ENCODE measurements around the gene IPO7. TPM values are rescaled to one million over a fixed set of nuclear protein-coding genes. Genes with fewer than 3 reads are reported as not detected.

Gene IPO7
- total and polyA plus RNA-seq, 7 donors, result 110 to 355 (median 258) TPM

DNA sequence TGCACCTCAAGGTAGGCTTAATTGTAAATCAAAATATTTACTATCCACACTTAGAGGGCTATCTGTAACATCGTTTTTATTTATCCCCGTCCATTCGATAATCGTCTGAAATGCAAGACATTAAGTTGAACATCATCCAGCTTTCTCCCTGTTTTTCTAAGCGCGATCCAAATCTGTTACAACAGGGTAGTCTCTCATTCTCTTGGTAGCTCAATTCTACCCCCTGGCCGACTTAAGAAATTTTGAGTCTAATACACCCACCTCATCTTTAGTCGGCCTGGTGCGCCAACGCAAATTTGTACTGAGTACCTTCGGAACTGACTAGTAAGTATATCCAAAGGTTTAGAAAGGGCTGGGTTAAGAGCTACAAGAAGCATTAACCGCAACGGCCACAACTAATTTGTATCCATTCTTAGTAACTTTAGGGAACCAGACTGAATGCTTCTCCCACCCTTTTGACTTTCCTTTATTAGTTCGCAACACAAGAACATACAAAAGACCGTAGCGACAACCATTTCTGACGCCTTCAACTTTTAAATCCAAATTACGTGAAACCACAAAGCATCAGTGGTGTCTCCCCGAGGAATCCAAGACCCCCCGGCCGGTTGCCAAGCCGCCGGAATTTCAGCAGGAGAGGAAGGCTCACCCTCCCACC, 75.3 kb downstream of the IPO7 start:
- ATAC-seq (peak in 1 of 4 donors; percentile 3), DNase-seq (peak in 1 of 2 donors; percentile 60)
- TF ChIP-seq, protein P1, sequence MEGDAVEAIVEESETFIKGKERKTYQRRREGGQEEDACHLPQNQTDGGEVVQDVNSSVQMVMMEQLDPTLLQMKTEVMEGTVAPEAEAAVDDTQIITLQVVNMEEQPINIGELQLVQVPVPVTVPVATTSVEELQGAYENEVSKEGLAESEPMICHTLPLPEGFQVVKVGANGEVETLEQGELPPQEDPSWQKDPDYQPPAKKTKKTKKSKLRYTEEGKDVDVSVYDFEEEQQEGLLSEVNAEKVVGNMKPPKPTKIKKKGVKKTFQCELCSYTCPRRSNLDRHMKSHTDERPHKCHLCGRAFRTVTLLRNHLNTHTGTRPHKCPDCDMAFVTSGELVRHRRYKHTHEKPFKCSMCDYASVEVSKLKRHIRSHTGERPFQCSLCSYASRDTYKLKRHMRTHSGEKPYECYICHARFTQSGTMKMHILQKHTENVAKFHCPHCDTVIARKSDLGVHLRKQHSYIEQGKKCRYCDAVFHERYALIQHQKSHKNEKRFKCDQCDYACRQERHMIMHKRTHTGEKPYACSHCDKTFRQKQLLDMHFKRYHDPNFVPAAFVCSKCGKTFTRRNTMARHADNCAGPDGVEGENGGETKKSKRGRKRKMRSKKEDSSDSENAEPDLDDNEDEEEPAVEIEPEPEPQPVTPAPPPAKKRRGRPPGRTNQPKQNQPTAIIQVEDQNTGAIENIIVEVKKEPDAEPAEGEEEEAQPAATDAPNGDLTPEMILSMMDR (IDR thresholded peaks at IDR 0.05), result no peak
- intact Hi-C loops (cut with DNase I), result no loop called here
- Histone ChIP-seq H3K9me3 (no peaks in the 10 kb centered on the region), H3K4me1 (peaks cover 14% of the 10 kb centered on the region), H3K4me3 (peak overlapping the region; percentile 79), H3K27ac (peak overlapping the region; percentile 94), H3K27me3 (ENCODE audit: insufficient read depth in 3 of 3, low read length in 2 of 3) (no peaks in the 10 kb centered on the region), H3K36me3 (ENCODE audit: insufficient read depth in 1 of 2, low read depth in 1 of 2) (no peaks in the 10 kb centered on the region)
- WGBS, 3 donors, result 0 to 2% (median 1%) methylated on average over 23 of the region's 23 CpGs

DNA sequence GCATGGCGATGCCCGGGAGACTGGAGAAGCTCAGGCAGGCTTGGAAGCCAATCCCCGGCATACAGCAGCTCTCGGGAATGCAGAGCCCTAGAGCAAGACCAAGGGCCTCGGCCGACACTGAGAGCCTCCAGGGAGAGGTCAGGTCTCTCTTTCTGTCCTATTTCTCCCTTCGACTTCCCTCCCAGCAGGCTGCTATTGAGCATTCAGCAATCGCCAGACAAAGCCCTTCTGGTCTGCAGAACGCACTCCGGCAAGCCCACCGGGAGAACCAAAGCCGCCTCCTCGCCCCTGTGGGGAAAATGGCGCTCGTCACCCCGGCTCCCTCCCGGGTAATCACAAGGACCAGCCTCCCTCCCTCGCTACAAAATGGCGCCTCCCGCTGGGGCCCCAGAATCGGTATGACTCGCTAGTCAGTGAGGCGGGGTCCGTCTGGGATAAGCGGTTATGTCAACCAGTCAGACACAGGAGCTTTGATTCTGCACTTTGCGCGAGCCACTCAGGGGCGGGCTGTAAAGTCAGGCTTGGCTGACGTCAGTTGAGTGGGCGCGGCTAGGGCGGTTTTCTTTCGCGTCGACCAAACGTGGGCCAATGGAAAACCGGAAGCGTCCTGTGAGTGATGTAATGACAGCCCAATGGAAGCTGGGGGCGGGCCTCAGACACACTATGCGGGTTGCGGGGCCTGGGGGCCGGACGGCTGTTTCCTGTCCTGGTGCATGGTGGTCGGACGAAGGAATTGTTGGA, 76.0 kb downstream of the IPO7 start, which contains the start of gene ZNF143:
ZNF143 (plus strand) TSS at position 691 of the 741 bp plus-strand sequence. CDS start 10,297 bp downstream, outside the sequence.
- intact Hi-C loops (cut with DNase I), result no loop called here
- Histone ChIP-seq H3K27ac (peak within 1 kb of the TSS; percentile 98), H3K4me3 (peak within 1 kb of the TSS; percentile 79), H3K27me3 (ENCODE audit: insufficient read depth in 3 of 3, low read length in 2 of 3) (no peaks in the 10 kb centered on the region), H3K36me3 (ENCODE audit: insufficient read depth in 1 of 2, low read depth in 1 of 2) (no peaks in the 10 kb centered on the region), H3K9me3 (no peaks in the 10 kb centered on the region), H3K4me1 (peaks cover 14% of the 10 kb centered on the region)
- 0% methylated on average over 43 to 45 of the region's 45 CpGs for WGBS, 3 donors
- TF ChIP-seq, protein P1 (IDR thresholded peaks at IDR 0.05), result no peak
- ATAC-seq (peak; percentile 91 to 95 (median 93)), DNase-seq (peak; percentile 100)

GRCh38 chr11:9461063-9461759, 76.8 kb downstream of the IPO7 start:
- TF ChIP-seq, protein P1 (IDR thresholded peaks at IDR 0.05), result no peak
- intact Hi-C loops (cut with DNase I), result no loop called here
- peak; percentile 73 to 76 (median 75) for ATAC-seq
- Histone ChIP-seq H3K9me3 (no peaks in the 10 kb centered on the region), H3K27me3 (ENCODE audit: insufficient read depth in 3 of 3, low read length in 2 of 3) (no peaks in the 10 kb centered on the region), H3K27ac (peak overlapping the region; percentile 98), H3K4me1 (peaks cover 14% of the 10 kb centered on the region), H3K36me3 (ENCODE audit: insufficient read depth in 1 of 2, low read depth in 1 of 2) (no peaks in the 10 kb centered on the region), H3K4me3 (peak overlapping the region; percentile 79)
- WGBS, 3 donors, result 0% methylated on average over 47 to 57 of the region's 57 CpGs
- peak; percentile 92 to 96 for DNase-seq

GRCh38 chr11:9461760-9462134, 77.3 kb downstream of the IPO7 start:
- Histone ChIP-seq H3K27ac (peak overlapping the region; percentile 98), H3K4me3 (peak overlapping the region; percentile 79), H3K27me3 (ENCODE audit: insufficient read depth in 3 of 3, low read length in 2 of 3) (no peaks in the 10 kb centered on the region), H3K9me3 (no peaks in the 10 kb centered on the region), H3K4me1 (peaks cover 14% of the 10 kb centered on the region), H3K36me3 (ENCODE audit: insufficient read depth in 1 of 2, low read depth in 1 of 2) (no peaks in the 10 kb centered on the region)
- DNase-seq (no peak), ATAC-seq (no peak)
- WGBS, 3 donors, result 0 to 2% (median 2%) methylated on average over 10 of the region's 10 CpGs
- TF ChIP-seq, protein P1 (IDR thresholded peaks at IDR 0.05), result no peak
- intact Hi-C loops (cut with DNase I), result no loop called here

Data from psoas muscle (tissue), 8 donors.